Brain microvascular endothelial cell (primary cell): Measurements from ENCODE around the gene RSRP1.

Source experiments
- DNase-seq: peaks from one replicate; pipeline ENCODE4 v3.0.0-alpha.2; 2020
- H3K27ac ChIP-seq: fragments of 250-450 bp; sonication (Bioruptor Pico); 2 replicates; pipeline ENCODE4 v1.5.1; 2020; ENCODE audit warnings: mild to moderate bottlenecking, moderate library complexity
- H3K27me3 ChIP-seq: fragments of 250-450 bp; sonication (Bioruptor Pico); replicated peaks from 2 replicates; pipeline ENCODE4 v1.5.1; 2020; ENCODE audit warnings: mild to moderate bottlenecking
- H3K36me3 ChIP-seq: fragments of 250-450 bp; sonication (Bioruptor Pico); replicated peaks from 2 replicates; pipeline ENCODE4 v1.5.1; 2020; ENCODE audit warnings: mild to moderate bottlenecking
- H3K4me3 ChIP-seq: 2 replicates; pipeline ENCODE4 v1.5.1; 2011; ENCODE audit warnings: low read depth, mild to moderate bottlenecking, control low read depth, low read length, moderate library complexity
- in situ Hi-C: cut with HindIII; loops from 2 replicates; pipeline ENCODE4 v1.10.0; 2017; ENCODE audit warnings: low sequenced_read_pairs, low pct_ligation_motif_present
- TF ChIP-seq, protein P1 (sequence below): IDR thresholded peaks from 2 replicates; pipeline ENCODE4 v1.5.1; 2011; ENCODE audit warnings: low read depth, mild to moderate bottlenecking, moderate library complexity, low read length, control low read depth, inconsistent platforms; ENCODE audit errors: missing control alignments

Gene RSRP1

DNA sequence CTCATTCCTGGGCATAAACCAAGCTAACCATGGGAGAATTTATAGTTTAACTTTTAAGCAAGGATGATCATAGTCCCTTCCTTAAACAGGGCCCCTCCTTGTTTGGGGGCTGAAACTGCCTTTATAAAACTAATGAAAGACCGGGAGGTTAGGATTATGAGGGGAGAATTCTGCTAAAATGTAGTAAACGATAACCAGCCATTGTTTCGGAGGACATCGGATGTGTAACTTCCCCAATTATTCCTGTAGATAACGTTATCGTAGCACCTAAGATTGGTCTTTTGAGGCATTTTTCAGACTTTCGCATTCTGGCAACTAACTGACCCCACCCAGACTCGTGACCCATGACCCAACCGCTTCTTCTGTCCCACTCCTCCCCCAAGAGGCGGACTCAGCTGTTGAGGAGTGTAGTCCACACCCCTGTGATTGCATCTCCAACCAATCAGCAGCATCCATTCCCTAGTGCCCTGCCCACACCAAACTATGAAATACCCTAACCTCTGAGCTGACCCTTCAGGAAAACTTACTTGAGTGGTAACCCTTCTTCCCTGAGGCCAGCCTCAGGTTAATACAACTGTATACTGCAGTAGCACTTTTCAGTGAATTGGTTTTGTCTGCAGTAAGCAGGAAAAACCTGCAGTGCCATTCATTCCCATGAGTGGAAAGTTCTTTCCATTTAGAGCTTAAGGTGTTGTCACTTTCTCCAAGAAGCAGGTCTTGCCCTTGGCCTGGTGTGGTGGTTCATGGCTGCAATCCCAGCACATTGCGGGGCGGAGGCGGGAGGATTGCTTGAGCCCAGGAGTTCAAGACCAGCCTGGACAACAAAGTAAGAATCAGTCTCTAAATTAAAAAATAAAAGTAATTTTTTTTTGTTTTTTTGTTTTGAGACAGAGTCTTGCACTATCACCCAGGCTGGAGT is 14.1 kb downstream of the RSRP1 start:
- peaks cover 21% of the 10 kb centered on the region for H3K36me3 ChIP-seq
- no peaks in the 10 kb centered on the region for H3K27me3 ChIP-seq
- in situ Hi-C loops, result no loop called here
- DNase-seq, result peak; percentile 87
- H3K4me3 ChIP-seq, result peak overlapping the region; percentile 99
- peak overlapping the region; percentile 86 for H3K27ac ChIP-seq
- TF ChIP-seq, protein P1, sequence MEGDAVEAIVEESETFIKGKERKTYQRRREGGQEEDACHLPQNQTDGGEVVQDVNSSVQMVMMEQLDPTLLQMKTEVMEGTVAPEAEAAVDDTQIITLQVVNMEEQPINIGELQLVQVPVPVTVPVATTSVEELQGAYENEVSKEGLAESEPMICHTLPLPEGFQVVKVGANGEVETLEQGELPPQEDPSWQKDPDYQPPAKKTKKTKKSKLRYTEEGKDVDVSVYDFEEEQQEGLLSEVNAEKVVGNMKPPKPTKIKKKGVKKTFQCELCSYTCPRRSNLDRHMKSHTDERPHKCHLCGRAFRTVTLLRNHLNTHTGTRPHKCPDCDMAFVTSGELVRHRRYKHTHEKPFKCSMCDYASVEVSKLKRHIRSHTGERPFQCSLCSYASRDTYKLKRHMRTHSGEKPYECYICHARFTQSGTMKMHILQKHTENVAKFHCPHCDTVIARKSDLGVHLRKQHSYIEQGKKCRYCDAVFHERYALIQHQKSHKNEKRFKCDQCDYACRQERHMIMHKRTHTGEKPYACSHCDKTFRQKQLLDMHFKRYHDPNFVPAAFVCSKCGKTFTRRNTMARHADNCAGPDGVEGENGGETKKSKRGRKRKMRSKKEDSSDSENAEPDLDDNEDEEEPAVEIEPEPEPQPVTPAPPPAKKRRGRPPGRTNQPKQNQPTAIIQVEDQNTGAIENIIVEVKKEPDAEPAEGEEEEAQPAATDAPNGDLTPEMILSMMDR, result no peak

DNA sequence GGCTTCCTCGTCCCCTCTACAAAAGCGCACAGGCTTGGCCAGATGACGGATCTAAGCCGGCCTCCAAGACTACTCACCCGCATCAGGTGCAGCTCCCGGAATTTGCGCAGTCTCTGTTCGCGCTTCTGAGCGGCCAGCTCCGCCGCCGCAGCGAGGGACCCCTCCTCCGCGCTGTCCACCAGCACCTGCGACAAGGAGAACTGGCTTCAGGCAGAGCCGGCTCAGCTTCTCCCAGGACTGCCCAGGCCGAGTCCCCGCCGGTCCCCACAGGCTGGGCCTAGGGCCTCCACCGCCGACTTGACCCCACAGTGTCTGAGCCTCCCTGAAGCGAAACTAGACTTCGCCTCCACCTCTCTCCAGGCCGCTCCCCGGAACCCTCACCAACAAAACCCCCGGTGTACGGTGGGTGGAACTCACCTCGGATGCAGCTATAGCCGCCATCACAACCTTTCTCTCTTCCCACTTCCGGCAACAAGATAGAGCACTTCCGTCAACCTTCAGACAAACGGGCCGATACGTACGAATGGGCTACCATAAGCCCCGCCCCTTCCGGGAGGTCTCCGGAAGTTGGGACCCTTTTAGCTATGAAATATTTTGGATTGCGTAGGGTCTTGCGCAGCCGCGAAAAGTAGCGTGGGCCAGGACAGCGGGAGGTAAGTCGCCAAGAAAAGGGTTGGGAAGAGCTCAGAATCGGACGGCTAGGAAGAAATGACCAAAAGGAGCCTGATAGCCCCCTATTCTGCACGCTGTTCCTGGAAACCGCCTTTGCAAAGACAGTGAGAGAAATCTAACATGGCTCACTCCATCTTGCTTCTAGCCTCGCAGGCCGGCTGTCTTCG is 15.0 kb downstream of the RSRP1 start, which contains the start of gene SYF2:
SYF2 (minus strand) TSS at position 476 of the 839 bp plus-strand sequence; CDS start at position 441, 35 bp downstream.
- in situ Hi-C loops, result no loop called here
- H3K27me3 ChIP-seq, result no peaks in the 10 kb centered on the region
- peak within 1 kb of the TSS; percentile 99 for H3K4me3 ChIP-seq
- H3K27ac ChIP-seq, result peak within 1 kb of the TSS; percentile 86
- peak; percentile 94 for DNase-seq
- TF ChIP-seq, protein P1, result no peak
- peaks cover 26% of the 10 kb centered on the region for H3K36me3 ChIP-seq

DNA sequence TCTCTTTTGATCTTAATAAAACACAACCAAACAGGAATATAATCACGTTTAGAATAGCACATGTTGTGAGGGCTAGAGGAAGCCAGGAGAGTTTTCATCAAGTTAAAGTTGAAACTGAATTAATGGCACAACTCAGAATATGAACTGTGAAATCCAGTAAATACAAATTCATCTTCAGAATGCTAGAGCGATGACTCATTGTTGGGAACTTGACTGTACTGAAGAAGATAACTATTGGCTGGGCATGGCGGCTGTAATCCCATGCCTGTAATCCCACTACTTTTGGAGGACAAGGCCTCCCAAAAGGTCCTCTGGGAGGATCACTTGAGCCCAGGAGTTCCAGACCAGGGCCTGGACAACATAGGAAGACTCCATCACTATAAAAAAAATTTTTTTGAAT is 23.8 kb downstream of the RSRP1 start:
- in situ Hi-C loops, result no loop called here
- Histone ChIP-seq H3K36me3 (peaks cover 64% of the 10 kb centered on the region), H3K27me3 (no peaks in the 10 kb centered on the region), H3K27ac (no peak overlapping the region), H3K4me3 (no peak overlapping the region)
- no peak for DNase-seq
- TF ChIP-seq, protein P1, result no peak

DNA sequence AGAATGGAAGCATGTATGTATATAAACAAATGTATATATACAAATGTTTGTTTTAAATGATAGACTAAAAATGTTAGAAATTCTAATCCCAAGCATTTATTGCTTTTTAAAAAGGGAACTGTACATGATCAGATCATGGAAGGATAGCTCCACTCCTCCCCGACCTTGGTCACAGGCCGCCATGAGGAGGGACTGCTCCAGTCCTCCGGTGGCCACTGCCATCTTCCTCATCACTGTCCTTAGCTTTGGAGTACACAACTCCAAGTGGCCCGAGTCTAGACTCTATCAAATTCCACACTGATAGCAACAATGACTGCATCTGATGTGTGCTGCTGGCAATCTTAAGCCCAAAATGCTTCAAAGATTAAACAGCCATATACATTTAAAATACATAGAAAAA is 24.6 kb downstream of the RSRP1 start:
- no peak overlapping the region for H3K4me3 ChIP-seq
- DNase-seq, result no peak
- no peak overlapping the region for H3K27ac ChIP-seq
- peaks cover 59% of the 10 kb centered on the region for H3K36me3 ChIP-seq
- in situ Hi-C loops, result no loop called here
- H3K27me3 ChIP-seq, result no peaks in the 10 kb centered on the region
- TF ChIP-seq, protein P1, result no peak

DNA sequence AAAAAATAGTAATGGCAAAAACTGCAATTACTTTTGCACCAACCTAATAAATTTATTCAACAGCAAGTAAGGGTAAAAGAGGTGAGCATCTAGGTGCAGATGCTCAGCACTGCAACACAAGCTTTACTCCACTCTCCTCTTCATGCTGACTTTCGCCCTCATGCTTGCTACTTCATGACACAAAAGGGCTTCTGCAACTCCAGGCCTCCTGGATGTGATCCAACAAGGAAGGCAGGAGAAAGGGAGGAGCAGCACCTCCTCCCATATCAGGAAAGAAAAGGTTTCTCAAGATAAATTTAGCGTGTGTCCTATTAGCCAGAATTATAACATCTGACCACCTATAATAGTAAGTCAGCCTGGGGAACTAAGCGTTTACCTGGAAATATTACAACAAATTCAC is 26.6 kb downstream of the RSRP1 start:
- Histone ChIP-seq H3K27ac (no peak overlapping the region), H3K36me3 (peaks cover 43% of the 10 kb centered on the region), H3K4me3 (no peak overlapping the region), H3K27me3 (no peaks in the 10 kb centered on the region)
- no peak for DNase-seq
- TF ChIP-seq, protein P1, result no peak
- in situ Hi-C loops, result no loop called here
